GM18526 (cell line): Measurements from ENCODE around the gene ASPM.

ENCODE experiments used
- POLR2A ChIP-seq: IDR thresholded peaks from 3 replicates; pipeline ENCODE4 v1.6.1; 2011; ENCODE audit not compliant: insufficient read length; ENCODE audit errors: extremely low read depth

The ASPM gene

DNA sequence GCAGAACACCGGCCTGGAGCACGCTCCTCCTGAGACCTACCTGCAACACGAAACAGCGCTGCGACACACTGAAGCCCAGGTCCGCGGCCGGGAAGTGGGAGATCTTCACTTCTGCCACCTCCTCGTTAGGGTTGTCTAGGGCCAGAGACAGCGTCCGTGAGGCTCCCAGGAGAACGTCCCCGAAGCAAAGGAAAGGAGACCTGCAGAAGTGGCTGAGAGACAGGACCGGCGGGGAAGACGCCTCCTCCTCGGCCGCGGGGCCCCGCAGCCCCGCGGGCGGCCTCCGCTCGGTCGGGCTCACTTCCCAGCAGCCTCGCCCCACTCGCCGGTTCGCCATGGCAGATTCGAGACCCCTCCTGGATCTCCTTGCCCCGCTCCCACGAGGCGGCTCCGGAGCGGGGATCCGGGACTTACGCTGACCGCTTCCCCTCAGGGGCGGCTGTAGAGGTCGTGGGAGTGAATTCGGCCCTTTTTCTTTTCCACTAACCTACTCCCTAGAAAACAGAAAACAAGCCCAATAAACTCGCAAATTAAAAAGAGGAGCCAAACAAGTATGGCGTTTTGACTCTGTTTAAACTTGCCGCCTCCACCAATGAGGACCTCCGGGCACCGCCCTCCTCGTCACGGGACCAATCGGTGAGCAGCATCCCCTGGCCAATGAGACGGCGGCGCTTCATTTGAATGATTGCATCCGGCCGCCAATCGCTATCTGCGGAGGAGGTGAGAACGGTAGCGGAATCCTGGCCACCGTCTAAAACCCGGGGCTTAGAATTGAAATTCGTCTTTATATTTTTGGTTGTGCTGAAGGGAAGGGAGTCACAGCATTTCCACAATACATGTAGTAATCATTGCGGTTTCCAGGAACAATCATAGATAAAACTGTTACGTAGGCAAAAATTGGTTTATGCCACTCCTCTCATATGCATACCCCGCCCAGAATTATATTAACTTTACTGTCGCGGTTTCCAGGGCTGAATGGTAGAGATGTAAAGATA, at the start of gene ASPM:
TSS of gene ASPM (minus strand) at position 569 of the 995 bp plus-strand sequence. CDS start at position 337, 232 bp downstream.
- peak; percentile 40 for TF ChIP-seq POLR2A

DNA sequence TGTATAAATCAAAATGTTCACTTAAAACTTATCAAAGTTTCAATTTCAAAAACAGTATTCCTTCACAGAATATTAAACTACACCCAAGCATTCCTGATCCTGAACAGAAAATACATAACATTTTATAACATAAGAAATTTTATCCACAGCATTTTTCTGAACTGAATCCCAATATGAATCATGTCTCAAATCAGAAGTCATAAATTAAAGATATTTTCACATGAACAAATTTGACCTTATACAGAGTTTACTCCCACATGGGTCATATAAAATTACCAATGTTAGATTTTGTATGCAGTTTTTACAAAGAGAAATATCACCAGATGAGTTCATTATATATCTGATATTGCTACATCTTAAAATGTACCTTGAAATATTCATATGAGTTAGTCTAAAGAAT, 48.6 kb upstream of the ASPM start:
- TF ChIP-seq POLR2A: no peak

DNA sequence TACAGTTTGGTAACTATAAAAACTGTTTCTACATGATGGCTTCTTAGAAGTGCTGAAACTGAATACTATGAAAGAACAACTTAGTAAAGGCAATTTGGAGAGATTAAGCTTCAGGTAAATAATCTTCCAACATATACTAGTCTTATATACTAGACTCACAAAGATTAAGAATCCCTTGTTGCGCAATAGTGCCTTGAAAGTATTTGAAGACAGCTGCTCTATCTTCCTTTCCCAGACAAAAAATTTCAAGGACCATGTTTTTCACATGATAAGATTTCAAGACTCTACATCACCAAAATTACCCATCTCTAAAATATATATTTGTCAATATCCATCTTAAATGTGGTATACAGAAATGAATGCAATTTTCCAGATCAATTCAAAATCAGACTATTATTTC, 37.7 kb upstream of the ASPM start:
- TF ChIP-seq POLR2A: no peak

DNA sequence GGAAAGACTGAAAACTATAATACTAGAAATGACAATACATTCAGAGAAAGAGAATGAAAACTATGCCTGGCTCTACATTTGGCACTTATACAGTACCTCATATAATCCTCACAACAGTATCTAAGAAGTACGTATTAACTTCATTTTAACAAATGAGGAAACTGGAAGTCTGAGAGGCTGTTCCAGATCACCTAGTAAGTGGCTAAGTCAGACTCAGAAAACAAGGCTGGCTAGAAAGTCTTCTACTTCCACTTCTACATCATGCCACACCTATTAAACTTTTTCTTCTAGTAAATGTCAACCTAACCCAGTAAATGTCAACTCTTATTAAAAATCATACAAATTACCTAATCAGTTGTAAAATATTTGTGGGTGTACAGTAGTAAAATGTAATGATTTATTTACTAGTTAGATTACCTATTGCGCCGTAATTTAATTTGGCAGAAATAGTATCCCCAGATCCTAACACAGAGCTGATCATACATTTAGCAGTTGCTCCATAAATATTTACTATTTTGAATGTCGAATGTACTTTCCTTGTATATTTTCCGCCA, 36.8 kb upstream of the ASPM start:
- no peak for TF ChIP-seq POLR2A

GRCh38 chr1:197182716-197183115, 36.2 kb upstream of the ASPM start:
- no peak for TF ChIP-seq POLR2A

DNA sequence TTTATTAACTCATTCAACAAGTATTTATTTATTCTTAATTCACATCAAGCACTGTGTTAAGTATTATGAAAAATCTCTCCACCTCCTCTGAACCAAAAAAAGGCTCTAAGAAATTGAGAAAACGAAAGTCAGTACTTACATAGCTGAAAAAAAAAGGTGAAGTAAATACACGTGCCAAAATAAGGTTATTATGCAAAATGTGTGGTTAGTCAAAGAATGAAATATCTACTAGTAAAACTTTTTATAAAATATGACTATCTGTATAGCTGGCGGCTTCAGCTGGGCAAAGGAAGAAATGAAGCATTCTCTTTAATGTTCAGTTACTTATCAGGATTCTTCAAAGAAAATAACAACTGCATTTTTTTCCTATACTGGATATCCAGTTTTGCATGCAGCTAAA, 35.5 kb upstream of the ASPM start:
- no peak for TF ChIP-seq POLR2A

DNA sequence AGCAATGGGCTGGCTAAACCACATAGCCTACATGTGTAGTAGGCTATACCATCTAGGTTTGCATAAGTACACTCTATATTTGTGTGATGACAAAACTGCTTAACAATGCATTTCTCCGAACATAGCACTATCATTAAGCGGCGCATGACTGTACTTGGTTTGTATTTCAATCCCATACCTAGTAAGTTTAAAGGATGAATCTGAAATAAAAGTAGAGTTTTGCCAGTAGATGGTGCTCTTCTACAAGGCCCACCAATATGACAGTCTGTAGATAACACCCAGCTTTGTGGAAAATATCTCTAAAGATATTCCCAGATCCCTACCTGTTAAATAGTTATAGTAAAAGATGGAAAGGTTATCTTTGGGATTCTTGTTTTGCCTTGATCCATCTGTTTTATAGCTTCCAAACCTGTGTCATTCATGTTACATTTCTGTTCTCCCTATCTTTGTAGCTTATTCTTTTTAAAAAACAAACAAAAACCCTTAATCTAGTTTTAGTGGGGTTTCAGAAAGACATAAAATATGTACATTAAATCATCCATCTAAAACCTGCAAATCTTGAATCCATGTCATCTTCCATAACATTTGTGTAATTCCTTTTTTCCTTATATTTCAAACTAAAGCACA, 33.9 kb upstream of the ASPM start:
- TF ChIP-seq POLR2A: no peak

DNA sequence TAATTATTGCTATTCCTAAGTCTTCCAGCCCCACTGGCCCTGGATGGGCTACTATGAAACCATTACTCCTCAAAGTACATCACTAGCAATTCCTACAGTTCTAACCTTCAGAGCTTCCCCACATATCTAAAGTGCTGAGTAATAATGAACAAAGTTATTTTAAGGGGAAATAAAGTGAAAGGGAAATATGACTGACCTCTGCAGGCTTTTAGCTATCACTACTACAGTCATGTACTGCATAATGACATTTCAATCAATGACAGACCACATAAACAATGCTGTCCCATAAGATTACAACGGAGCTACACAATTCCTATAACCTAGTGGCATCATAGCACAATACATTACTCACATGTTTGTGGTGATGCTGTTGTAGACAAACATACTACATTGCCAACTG, 32.5 kb upstream of the ASPM start:
- TF ChIP-seq POLR2A: no peak

GRCh38 chr1:197174818-197175217, 28.3 kb upstream of the ASPM start:
- no peak for TF ChIP-seq POLR2A

GRCh38 chr1:197173571-197174507, 27.4 kb upstream of the ASPM start:
- no peak for TF ChIP-seq POLR2A

- TF ChIP-seq POLR2A: no peak
Measured at GRCh38 chr1:197171531-197171930, 25.1 kb upstream of the ASPM start.

DNA sequence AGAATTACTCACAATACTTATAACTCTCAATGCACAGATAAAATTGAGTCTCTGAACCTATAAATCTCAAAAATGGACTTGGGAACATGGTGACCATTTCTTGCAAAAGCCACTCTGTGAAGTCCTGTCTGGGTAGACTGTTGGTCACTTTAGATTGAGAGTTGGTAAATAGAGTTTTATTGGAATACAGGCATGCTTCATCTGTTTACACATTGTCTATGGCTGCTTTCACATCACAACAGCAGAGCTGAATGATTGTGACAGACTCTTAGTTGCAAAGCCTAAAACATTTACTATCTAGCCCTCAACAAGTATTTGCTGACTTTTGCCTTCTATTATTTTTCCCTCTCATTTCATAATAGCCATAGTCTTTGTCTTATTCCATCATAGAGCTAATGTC, 24.1 kb upstream of the ASPM start:
- no peak for TF ChIP-seq POLR2A

DNA sequence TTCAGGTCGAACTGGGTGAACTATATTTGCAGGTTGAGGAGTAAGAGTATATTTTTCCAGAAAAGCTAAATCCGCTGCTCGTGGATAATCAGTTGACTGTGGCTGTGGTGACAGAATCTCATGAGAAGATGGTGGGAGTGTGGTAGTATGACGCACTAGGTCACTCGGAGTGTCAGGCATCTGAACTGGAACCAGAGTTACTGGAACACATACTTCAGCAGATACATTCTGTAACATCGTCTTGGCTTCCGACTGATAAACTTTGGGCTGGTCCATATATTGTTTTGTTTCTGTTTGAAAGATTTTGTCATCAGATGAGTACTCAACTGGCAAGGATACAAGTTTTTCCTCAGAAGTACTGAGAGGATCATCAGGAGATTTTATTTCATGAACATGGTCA, 13.0 kb upstream of the ASPM start:
- no peak for TF ChIP-seq POLR2A

- TF ChIP-seq POLR2A: no peak
Measured at GRCh38 chr1:197156692-197157091, 10.2 kb upstream of the ASPM start.

- TF ChIP-seq POLR2A: no peak
Measured at GRCh38 chr1:197152662-197153061, 6.2 kb upstream of the ASPM start.
